HG03558 (cell line): ENCODE results near the gene PTGFRN.
"Not testable (repeated sequence)": the region's sequence is repeated elsewhere in the genome, so short reads cannot be mapped to it uniquely, and the experiment has no call there.

Source experiments
- ATAC-seq: cut with Tn5 transposase; IDR thresholded peaks from one replicate; pipeline ENCODE4 v1.9.1; 2021; ENCODE audit warnings: moderate number of reproducible peaks; ENCODE audit not compliant: unreplicated experiment; ENCODE audit errors: extremely low read depth

The PTGFRN gene

GRCh38 chr1:116914667-116915066 is 5.0 kb downstream of the PTGFRN start:
- ATAC-seq: no peak

- ATAC-seq: no peak
Observed at GRCh38 chr1:116915086-116915661, 5.5 kb downstream of the PTGFRN start.

DNA sequence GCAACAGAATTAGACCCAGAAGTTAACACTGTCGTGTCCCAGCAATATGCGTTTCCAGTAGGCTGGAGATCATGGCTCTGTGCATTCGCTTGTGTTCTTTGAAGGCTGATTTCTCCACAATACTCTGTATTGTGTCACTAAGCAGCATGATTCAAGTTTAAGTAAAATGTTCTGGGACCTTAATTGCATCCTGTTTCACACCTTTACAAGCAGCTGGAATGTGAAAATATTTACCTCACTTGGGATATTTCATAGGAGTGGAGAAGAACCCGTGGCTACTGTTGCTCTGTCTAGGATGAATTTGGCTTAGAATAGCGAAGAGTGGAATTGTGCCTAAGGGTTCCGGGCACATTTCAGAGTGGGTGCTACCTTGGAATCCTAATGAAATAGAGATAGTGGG is 6.3 kb downstream of the PTGFRN start:
- ATAC-seq: no peak

GRCh38 chr1:116916533-116917445 is 7.1 kb downstream of the PTGFRN start:
- no peak for ATAC-seq

DNA sequence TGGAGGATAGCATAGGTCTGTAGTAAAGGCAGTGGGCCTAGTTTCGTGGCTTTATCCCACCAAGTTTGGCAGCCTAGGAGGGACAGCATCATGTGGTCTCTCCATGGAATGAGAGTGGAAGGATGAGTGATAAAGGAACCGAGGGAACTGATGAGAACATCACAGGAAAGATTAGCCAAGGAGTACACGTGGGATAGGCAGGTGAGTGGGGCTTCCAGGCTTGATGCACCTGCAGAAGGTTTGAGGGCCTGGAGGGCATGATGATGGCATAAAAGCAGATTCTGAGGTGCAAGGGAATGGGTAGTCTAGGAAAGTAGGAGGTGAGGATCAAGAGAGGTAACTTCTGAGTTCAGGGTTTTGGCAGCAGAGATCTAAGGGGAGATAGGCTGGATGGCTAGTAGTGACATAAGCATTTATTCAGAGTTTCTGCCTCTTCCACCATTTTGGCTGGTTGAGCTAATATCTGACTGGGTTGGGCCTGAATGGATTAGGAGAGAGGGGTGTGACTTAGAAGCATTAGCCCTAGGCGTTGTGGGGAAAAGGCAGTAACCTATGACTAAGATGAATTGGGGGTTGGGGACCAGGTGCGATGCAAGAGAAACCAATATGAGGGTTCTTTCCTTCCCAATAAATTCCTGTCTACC is 9.1 kb downstream of the PTGFRN start:
- no peak for ATAC-seq

- no peak for ATAC-seq
Observed at GRCh38 chr1:116919802-116920201, 10.1 kb downstream of the PTGFRN start.

- no peak for ATAC-seq
Observed at GRCh38 chr1:116920211-116920610, 10.5 kb downstream of the PTGFRN start.

- ATAC-seq: no peak
Observed at GRCh38 chr1:116921301-116921885, 11.7 kb downstream of the PTGFRN start.

DNA sequence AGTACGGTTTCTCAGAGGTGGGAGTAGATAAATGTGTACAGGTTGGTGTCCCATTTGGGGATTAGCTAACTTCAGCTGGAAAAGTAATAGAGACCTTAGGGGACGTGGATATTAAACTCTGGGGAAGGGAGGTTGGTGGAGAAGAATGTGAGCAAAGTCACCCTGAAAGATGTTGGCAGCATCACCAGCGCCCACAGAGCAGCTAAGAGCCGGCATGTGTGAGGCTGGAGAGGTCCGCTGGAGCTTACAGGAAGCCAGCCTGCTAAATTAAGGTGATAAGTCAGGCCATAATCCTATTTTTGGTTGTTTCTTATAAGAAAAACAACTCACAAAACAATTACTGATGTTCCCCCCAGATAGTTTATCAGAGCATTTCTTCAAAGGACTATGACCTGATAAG is 12.2 kb downstream of the PTGFRN start:
- ATAC-seq: no peak

GRCh38 chr1:116923421-116923820 is 13.7 kb downstream of the PTGFRN start:
- no peak for ATAC-seq

- no peak for ATAC-seq
Observed at GRCh38 chr1:116927049-116927798, 17.5 kb downstream of the PTGFRN start.

- no peak for ATAC-seq
Observed at GRCh38 chr1:116929961-116930592, 20.4 kb downstream of the PTGFRN start.

- no peak for ATAC-seq
Observed at GRCh38 chr1:116931016-116931918, 21.6 kb downstream of the PTGFRN start.

- ATAC-seq: no peak
Observed at GRCh38 chr1:116933606-116934515, 24.1 kb downstream of the PTGFRN start.

DNA sequence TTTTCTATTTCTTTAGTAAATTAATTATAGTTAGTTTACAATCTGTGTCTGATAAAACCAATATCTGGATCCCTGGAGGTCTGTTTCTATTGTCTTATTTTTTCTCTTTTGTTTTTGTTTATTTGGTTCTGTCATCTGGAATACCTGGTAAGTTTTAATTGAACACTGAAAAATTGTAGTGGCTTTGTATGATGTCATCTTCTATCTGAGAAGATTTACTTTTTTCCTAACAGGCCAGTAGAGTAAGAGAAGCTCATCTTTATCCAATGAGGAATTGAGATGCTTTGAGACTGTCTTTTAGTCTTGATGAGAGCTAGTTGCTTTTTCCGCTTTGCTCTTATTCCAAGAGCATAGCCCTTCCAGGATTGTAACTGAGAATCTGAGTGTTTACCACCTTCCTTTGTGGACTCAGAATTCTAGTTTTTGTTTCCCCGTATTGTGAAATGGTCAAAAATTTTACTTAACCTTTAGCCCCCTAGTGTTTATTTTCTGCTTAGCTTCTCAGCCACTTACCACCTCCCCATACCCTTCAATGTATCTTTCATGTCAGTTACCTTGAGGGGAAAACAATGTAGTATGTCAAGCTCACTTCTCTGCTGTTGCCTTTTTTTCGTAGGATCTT is 25.0 kb downstream of the PTGFRN start:
- no peak for ATAC-seq

GRCh38 chr1:116938216-116938615 is 28.5 kb downstream of the PTGFRN start:
- no peak for ATAC-seq

- ATAC-seq: not testable (repeated sequence)
Observed at GRCh38 chr1:116939780-116940543, 30.2 kb downstream of the PTGFRN start.
